ENCODE results near the gene GRID2IP. TPM values are rescaled to one million over a fixed set of nuclear protein-coding genes. Genes with fewer than 3 reads are reported as not detected.

Gene GRID2IP
- total RNA-seq, 1 donor from 2014 or later = 1.5 TPM

- H3K4me1 Mint-ChIP-seq = peaks cover 14% of the 10 kb centered on the region
- no peak for TF ChIP-seq CTCF (IDR thresholded peaks at IDR 0.05; ENCODE audit: unreplicated experiment)
- DNase-seq (ENCODE audit: low spot score in 2 of 2, unreplicated experiment in 2 of 2) = no peak
- H3K4me3 Mint-ChIP-seq = no peak overlapping the region
- H3K9me3 Mint-ChIP-seq = peaks cover 9% of the 10 kb centered on the region
- H3K27me3 Mint-ChIP-seq (ENCODE audit: low read depth) = peaks cover 6% of the 10 kb centered on the region
- H3K27ac Mint-ChIP-seq = no peak overlapping the region
- peaks cover 4% of the 10 kb centered on the region for H3K36me3 Mint-ChIP-seq
Measured at GRCh38 chr7:6486438-6487183, 64.7 kb downstream of the GRID2IP start.

- H3K36me3 Mint-ChIP-seq = peaks cover 13% of the 10 kb centered on the region
- H3K27me3 Mint-ChIP-seq (ENCODE audit: low read depth) = no peaks in the 10 kb centered on the region
- H3K4me3 Mint-ChIP-seq = peak overlapping the region; percentile 97
- TF ChIP-seq CTCF (IDR thresholded peaks at IDR 0.05; ENCODE audit: unreplicated experiment) = no peak
- H3K9me3 Mint-ChIP-seq = peaks cover 4% of the 10 kb centered on the region
- DNase-seq (ENCODE audit: low spot score in 2 of 2, unreplicated experiment in 2 of 2) = no peak
- H3K4me1 Mint-ChIP-seq = peaks cover 24% of the 10 kb centered on the region
- H3K27ac Mint-ChIP-seq = peak overlapping the region; percentile 99
Measured at GRCh38 chr7:6482743-6483119, 68.5 kb downstream of the GRID2IP start.

GRCh38 chr7:6482307-6482706, 69.0 kb downstream of the GRID2IP start:
- peak overlapping the region; percentile 97 for H3K4me3 Mint-ChIP-seq
- H3K4me1 Mint-ChIP-seq = peaks cover 24% of the 10 kb centered on the region
- peaks cover 13% of the 10 kb centered on the region for H3K36me3 Mint-ChIP-seq
- H3K27me3 Mint-ChIP-seq (ENCODE audit: low read depth) = no peaks in the 10 kb centered on the region
- peak overlapping the region; percentile 99 for H3K27ac Mint-ChIP-seq
- no peak for DNase-seq (ENCODE audit: low spot score in 2 of 2, unreplicated experiment in 2 of 2)
- H3K9me3 Mint-ChIP-seq = peaks cover 4% of the 10 kb centered on the region
- no peak for TF ChIP-seq CTCF (IDR thresholded peaks at IDR 0.05; ENCODE audit: unreplicated experiment)

GRCh38 chr7:6481445-6481844, 69.8 kb downstream of the GRID2IP start:
- TF ChIP-seq CTCF (IDR thresholded peaks at IDR 0.05; ENCODE audit: unreplicated experiment) = no peak
- Mint-ChIP-seq H3K9me3 (peaks cover 4% of the 10 kb centered on the region), H3K4me3 (peak overlapping the region; percentile 39), H3K27ac (no peak overlapping the region), H3K4me1 (peaks cover 24% of the 10 kb centered on the region), H3K27me3 (ENCODE audit: low read depth) (no peaks in the 10 kb centered on the region), H3K36me3 (peaks cover 13% of the 10 kb centered on the region)
- DNase-seq (ENCODE audit: low spot score in 2 of 2, unreplicated experiment in 2 of 2) = no peak

- Mint-ChIP-seq H3K27me3 (ENCODE audit: low read depth) (no peaks in the 10 kb centered on the region), H3K4me1 (peaks cover 24% of the 10 kb centered on the region), H3K36me3 (peaks cover 13% of the 10 kb centered on the region), H3K4me3 (no peak overlapping the region), H3K9me3 (peaks cover 4% of the 10 kb centered on the region), H3K27ac (no peak overlapping the region)
- TF ChIP-seq CTCF (IDR thresholded peaks at IDR 0.05; ENCODE audit: unreplicated experiment) = no peak
- DNase-seq (ENCODE audit: low spot score in 2 of 2, unreplicated experiment in 2 of 2) = no peak
Measured at GRCh38 chr7:6480323-6480660, 71.0 kb downstream of the GRID2IP start.

Measured in mesothelial cell of epicardium (in vitro differentiated cells).